Peyer's patch (tissue), 4 donors: Measurements from ENCODE around the gene ATRN. TPM values are rescaled to one million over a fixed set of nuclear protein-coding genes. Genes with fewer than 3 reads are reported as not detected.
A peak's percentile ranks its signal among the peaks of the same experiment; 100 is the strongest.

ENCODE experiments used
- DNase-seq, 3 donors: peaks; one replicate each; pipeline ENCODE4 v3.0.0-alpha.2; 2017 to 2019
- H3K27ac ChIP-seq, 4 donors: fragments of 200-600 bp; sonication (generic); one replicate each; pipeline ENCODE4 v1.5.1; 2016 to 2019
- H3K27me3 ChIP-seq, 2 donors: fragments of 200-600 bp; sonication (generic); one replicate each; pipeline ENCODE4 v1.5.1; 2019
- H3K36me3 ChIP-seq, 3 donors: fragments of 200-600 bp; sonication (generic); one replicate each; pipeline ENCODE4 v1.5.1; 2016 to 2019
- H3K4me1 ChIP-seq, 4 donors: fragments of 200-600 bp; sonication (generic); one replicate each; pipeline ENCODE4 v1.5.1; 2016 to 2019
- H3K4me3 ChIP-seq, 4 donors: fragments of 200-600 bp; sonication (generic); 1 replicate in 3 of 4; 2 replicates in 1 of 4; pipeline ENCODE4 v1.5.1; 2016 to 2019; ENCODE audit warnings: mild to moderate bottlenecking in 1 of 4
- H3K9me3 ChIP-seq, 4 donors: fragments of 200-600 bp; sonication (generic); one replicate each; pipeline ENCODE4 v1.5.1; 2016 to 2019; ENCODE audit warnings: mild to moderate bottlenecking in 1 of 4
- POLR2A ChIP-seq, 2 donors: fragments of 450-650 bp; IDR thresholded peaks; one replicate each; pipeline ENCODE4 v1.5.1; 2017; ENCODE audit warnings: antibody characterized with exemption in 2 of 2, mild to moderate bottlenecking in 2 of 2, moderate library complexity in 2 of 2
- total RNA-seq, 4 donors: library from RNA; depleted of rRNA; stranded (reverse); fragments of >200 nt; gene quantifications; one replicate each; pipeline ENCODE4 v1.1.0, GENCODE V29; 2016
- TF ChIP-seq, protein P1 (sequence below), 6 experiments: fragments of 450-650 bp in 4 of 6; fragments of 200-600 bp in 2 of 6; sonication (generic) in 1 of 6; IDR thresholded peaks; one replicate each; pipeline ENCODE4 v1.5.1; 2017 to 2019; ENCODE audit warnings: antibody characterized with exemption in 6 of 6, mild to moderate bottlenecking in 3 of 6, moderate library complexity in 1 of 6

Gene ATRN
- total RNA-seq, 4 donors from 2014 or later = 14.9 to 99.5 (median 54.9) TPM

DNA sequence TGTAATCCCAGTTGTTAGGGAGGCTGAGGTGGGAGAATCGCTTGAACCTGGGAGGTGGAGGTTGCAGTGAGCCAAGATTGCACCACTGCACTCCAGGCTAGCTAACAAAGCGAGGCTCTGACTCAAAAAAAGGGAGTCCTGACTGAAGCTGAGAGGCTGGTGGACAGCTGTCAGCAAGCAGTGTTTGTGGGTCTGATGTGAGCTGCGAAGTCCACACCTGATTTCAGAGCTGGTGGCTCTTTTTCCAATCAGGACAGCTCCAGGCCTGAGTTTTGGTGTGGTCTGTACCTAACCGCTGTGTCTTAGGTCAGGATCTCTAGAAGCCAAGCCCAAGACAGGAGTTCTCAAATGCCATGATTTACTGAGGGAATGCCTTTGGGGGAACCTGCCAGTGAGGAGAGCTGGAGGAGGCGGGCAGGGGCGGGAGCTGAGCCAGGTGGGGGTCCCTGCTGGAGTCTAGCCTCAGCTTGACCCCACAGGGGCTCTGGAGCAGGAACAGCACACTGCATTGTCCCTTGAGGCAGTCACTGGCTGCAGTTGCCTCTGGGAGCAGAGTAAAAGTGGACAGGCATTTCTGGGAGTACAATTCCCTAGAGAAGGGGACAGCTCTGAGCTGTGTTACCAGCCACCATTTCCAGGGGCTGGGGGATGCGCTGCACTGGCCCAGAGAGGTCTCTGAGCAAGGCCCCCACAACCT, 187.3 kb downstream of the ATRN start:
- no peak overlapping the region for H3K4me3 ChIP-seq
- TF ChIP-seq, protein P1, sequence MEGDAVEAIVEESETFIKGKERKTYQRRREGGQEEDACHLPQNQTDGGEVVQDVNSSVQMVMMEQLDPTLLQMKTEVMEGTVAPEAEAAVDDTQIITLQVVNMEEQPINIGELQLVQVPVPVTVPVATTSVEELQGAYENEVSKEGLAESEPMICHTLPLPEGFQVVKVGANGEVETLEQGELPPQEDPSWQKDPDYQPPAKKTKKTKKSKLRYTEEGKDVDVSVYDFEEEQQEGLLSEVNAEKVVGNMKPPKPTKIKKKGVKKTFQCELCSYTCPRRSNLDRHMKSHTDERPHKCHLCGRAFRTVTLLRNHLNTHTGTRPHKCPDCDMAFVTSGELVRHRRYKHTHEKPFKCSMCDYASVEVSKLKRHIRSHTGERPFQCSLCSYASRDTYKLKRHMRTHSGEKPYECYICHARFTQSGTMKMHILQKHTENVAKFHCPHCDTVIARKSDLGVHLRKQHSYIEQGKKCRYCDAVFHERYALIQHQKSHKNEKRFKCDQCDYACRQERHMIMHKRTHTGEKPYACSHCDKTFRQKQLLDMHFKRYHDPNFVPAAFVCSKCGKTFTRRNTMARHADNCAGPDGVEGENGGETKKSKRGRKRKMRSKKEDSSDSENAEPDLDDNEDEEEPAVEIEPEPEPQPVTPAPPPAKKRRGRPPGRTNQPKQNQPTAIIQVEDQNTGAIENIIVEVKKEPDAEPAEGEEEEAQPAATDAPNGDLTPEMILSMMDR (IDR thresholded peaks at IDR 0.05) = no peak
- no peak for TF ChIP-seq POLR2A (IDR thresholded peaks at IDR 0.05)
- peaks cover 0 to 11% (median 4%) of the 10 kb centered on the region in 4 donors for H3K4me1 ChIP-seq
- H3K36me3 ChIP-seq = no peaks in the 10 kb centered on the region
- peak in 1 of 3 donors; percentile 14 for DNase-seq
- no peak overlapping the region for H3K27ac ChIP-seq
- H3K9me3 ChIP-seq = no peaks in the 10 kb centered on the region
- H3K27me3 ChIP-seq = peaks cover 0 to 16% of the 10 kb centered on the region in 2 donors

DNA sequence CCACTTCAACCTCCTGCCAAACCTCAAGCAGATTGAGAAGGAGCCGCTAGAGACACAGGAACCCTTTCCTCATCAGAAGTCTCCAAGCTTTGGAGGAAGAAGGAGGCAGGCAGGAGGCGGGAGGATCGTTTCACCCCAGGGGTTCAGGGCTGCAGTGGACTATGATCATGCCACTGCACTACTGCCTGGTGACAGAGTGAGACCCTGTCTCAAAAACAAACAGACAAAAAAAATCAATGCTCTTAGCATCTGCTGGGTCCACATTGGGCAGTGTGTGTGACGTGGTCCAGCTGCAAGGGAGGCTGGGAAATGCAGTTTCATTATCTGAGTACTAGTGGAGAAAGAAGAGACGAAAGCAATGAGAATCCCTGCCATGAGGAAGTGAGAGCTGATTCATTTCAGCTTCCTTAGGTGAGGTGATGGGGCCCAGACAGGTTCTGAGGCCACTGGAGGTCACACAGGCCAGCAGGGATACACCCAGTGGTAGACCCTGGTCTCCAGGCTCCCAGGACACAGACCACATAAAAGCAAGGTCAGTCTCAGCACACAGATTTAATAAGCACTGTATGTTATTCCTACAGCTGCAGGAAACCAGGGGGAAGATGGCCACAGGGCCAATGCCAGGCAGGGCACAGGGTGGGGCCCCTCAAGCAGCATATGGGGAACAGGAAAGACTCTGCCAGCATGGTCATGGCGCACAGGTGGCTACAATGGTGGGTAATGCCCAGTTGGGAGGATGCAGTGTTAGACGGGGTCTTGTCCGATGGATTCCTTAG, 188.1 kb downstream of the ATRN start:
- TF ChIP-seq, protein P1 (IDR thresholded peaks at IDR 0.05) = no peak
- no peak for TF ChIP-seq POLR2A (IDR thresholded peaks at IDR 0.05)
- Histone ChIP-seq H3K27me3 (peaks cover 0 to 16% of the 10 kb centered on the region in 2 donors), H3K9me3 (no peaks in the 10 kb centered on the region), H3K36me3 (no peaks in the 10 kb centered on the region), H3K4me1 (peaks cover 0 to 11% (median 4%) of the 10 kb centered on the region in 4 donors), H3K4me3 (no peak overlapping the region), H3K27ac (no peak overlapping the region)
- DNase-seq = peak in 1 of 3 donors; percentile 30

DNA sequence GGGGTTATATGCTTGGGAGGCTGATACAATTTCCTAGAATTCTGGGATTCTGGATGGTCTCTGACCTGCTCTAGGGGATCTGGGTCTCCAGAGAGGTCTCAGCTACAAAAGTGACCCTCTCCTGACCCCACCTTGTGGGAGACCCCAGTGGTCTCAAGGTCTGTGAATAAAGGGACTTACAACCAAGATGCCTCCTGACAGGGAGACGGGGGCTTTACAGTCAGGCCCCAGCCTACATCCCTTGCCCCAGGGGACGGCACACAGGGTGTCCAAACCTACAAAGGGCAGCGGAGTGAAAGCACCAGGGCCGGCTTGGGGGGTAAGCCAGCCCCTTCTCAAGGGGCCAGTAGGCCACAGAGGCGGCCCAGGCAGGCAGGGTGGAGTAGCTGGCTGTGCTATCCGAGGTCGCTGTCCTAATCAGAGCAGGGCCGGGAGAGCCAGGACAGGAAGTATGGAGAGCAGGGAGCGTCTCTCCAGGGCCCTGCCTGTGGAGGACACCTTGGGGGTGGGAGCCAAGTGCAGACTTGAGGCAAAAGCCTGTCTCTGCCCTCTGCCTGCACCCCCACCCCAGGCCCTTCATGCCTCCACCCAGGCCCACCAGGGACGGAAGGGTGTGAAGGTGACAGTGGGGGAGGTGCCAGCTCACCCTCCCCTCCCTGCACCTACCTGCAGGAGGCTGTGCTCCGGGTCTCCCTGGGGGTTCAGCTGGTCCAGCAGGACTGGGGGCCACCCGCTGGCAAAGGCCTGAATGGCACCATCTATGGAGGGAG, 188.9 kb downstream of the ATRN start:
- H3K9me3 ChIP-seq = no peaks in the 10 kb centered on the region
- H3K27ac ChIP-seq = no peak overlapping the region
- H3K27me3 ChIP-seq = peaks cover 0 to 16% of the 10 kb centered on the region in 2 donors
- H3K4me1 ChIP-seq = peaks cover 0 to 11% (median 4%) of the 10 kb centered on the region in 4 donors
- H3K36me3 ChIP-seq = no peaks in the 10 kb centered on the region
- H3K4me3 ChIP-seq = no peak overlapping the region
- TF ChIP-seq, protein P1 (IDR thresholded peaks at IDR 0.05) = no peak
- no peak for TF ChIP-seq POLR2A (IDR thresholded peaks at IDR 0.05)
- DNase-seq = peak in 2 of 3 donors; percentile 35 to 39

DNA sequence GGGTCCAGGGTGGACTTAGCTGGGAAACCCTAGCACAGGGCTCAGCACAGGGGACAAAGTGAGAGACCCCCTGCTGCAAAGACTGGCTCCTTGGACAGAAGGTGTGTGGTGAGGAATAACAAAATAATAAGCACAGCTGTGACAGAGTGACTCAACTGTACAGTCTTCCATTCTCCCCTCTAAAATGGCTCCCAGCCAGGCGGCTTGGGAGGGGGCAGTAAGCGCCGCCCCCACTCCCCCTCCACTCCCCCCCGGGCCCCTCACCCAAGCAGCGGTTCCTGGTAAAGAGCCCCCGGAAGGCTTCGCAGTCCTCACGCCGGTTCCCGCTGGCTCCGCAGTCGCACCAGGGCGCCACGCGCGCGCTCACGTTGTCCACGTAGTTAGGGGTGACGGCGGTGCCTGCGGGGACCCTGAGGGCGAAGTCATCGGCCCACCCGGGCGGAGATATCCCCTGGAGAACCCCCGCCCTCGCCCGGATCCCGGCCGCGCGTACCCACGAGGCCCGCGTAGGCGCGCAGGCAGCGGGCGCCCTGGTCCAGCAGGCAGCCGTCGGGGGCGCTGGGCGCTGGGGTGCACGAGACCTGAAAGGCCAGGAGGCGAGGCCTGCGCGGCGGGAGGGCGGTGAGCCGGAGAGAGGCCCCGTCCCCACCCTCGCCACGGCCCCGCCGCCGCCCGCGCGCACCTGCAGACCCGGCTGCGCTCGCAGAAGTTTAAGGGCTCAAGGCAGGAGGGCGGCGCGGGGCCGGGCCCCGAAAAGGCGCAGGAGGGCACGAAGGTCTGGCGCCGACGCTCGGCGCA, 189.6 kb downstream of the ATRN start:
- peaks cover 0 to 16% of the 10 kb centered on the region in 2 donors for H3K27me3 ChIP-seq
- no peaks in the 10 kb centered on the region for H3K36me3 ChIP-seq
- peak in 2 of 3 donors; percentile 40 to 41 for DNase-seq
- H3K9me3 ChIP-seq = no peaks in the 10 kb centered on the region
- peak overlapping the region in 2 of 4 donors; percentile 13 to 14 for H3K4me3 ChIP-seq
- no peak overlapping the region for H3K27ac ChIP-seq
- peaks cover 0 to 11% (median 4%) of the 10 kb centered on the region in 4 donors for H3K4me1 ChIP-seq
- TF ChIP-seq POLR2A (IDR thresholded peaks at IDR 0.05) = no peak
- TF ChIP-seq, protein P1 (IDR thresholded peaks at IDR 0.05) = no peak
